ENCODE measurements around the gene CCDC200. TPM values are rescaled to one million over a fixed set of nuclear protein-coding genes. Genes with fewer than 3 reads are reported as not detected.
"Not testable (repeated sequence)": the region's sequence is repeated elsewhere in the genome, so short reads cannot be mapped to it uniquely, and the experiment has no call there.

CCDC200 gene
- total RNA-seq (ENCODE audit: low replicate concordance), result not detected in 2 replicates

DNA sequence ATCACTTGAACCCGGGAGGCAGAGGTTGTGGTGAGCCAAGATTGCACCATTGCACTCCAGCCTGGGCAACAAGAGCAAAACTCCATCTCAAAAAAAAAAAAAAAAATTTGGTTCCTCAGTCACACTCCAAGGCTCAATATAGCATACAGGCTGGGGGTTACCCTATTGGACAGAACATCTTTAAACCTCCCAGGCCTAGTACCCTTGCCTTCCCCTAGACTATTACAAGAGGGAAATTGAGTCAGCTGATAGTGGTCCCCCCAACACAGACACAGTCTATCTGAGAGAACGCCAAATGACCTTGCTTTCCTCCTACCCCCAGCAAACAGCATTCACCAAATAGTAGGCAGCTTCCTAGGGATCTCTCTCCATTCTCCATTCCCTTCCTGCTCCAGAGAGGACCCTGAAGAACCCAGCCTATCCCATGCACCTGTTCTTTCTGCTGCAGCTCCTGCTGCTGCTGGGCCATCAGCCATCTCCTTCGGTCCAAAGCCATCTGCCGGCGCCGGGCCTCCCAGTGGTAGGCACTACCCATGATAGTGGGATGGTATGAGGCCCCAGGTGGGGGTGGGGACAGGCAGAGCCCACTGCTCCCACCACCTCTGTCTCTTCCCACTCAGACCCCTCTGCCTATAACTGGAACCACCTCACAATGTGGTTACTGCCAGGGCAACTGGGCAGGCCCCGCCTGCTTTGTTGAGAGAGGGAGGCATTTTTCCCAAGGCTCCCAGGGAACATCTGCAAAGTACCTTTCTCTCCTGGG, at the start of gene CCDC200:
Gene CCDC200, minus strand, starts transcription at position 604 of the 763 bp plus-strand sequence. Its CDS starts 69 bp downstream, at position 535.
- not testable (repeated sequence) for H3K9ac ChIP-seq; H3F3A ChIP-seq (ENCODE audit: low read depth); H3K27me3 ChIP-seq; H3K4me3 ChIP-seq; H3K79me2 ChIP-seq (ENCODE audit: low read depth); H4K20me1 ChIP-seq (ENCODE audit: low read depth); H3K9me3 Mint-ChIP-seq; DNase-seq (ENCODE audit: low spot score); H3K9me3 ChIP-seq (ENCODE audit: low read depth); H3K27ac ChIP-seq; H3K4me2 ChIP-seq; H2AFZ ChIP-seq (replicated peaks); H3K27ac Mint-ChIP-seq; H3K36me3 ChIP-seq; H3K4me1 Mint-ChIP-seq; H3K36me3 Mint-ChIP-seq; H3K27me3 Mint-ChIP-seq (ENCODE audit: insufficient read depth, low read depth); H3K4me1 ChIP-seq; H3K4me3 Mint-ChIP-seq

DNA sequence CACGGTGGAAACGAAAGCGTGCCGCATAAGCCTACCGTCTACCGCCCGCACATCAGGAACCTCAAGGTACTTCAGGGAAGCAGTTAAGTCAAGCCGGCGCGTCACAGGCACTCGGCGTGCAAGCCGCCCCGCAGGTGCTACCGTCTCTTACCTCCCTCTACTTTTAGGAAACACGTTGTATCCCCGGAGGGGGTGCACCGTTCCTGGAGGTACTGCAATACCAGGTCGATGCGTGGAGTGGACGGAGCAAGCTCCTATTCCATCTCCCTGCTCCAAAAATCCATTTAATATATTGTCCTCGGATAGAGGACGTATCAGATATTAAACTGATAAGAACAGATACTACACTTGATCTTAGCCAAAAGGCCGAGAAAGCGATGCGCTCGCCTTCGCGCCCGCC, 44.5 kb upstream of the CCDC200 start:
- H3K36me3 Mint-ChIP-seq; H3K4me3 ChIP-seq; H2AFZ ChIP-seq (replicated peaks): not testable (repeated sequence)

DNA sequence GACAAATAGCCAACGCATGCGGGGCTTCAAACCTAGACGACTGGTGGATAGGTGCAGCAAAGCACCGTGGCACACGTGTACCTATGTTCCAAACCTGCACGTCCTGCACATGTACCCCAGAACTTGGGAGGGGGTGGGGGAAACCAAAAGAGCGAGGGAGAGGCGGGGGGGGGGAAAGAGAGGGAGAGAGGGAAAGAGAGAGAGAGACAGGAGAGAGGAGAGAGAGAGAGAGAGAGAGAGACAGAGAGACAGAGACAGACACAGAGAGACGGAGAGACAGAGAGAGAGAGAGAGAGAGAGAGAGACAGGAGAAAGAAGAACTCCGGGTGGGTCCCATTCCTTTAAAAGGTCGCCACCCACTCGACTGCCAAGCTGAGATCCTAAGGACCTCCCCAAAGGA, 44.1 kb upstream of the CCDC200 start:
- H3K4me3 ChIP-seq; H3K36me3 Mint-ChIP-seq; H4K20me1 ChIP-seq (ENCODE audit: low read depth); H3F3A ChIP-seq (ENCODE audit: low read depth); H3K79me2 ChIP-seq (ENCODE audit: low read depth); DNase-seq (ENCODE audit: low spot score); H2AFZ ChIP-seq (replicated peaks); H3K27ac ChIP-seq; H3K9me3 ChIP-seq (ENCODE audit: low read depth); H3K4me1 Mint-ChIP-seq; H3K27ac Mint-ChIP-seq; H3K27me3 Mint-ChIP-seq (ENCODE audit: insufficient read depth, low read depth); H3K9me3 Mint-ChIP-seq; H3K4me2 ChIP-seq; H3K4me3 Mint-ChIP-seq; H3K27me3 ChIP-seq; H3K36me3 ChIP-seq; H3K9ac ChIP-seq; H3K4me1 ChIP-seq: not testable (repeated sequence)

More for the DNA sequence above, 44.5 kb upstream of the CCDC200 start:
- H3K27ac ChIP-seq; H3K79me2 ChIP-seq (ENCODE audit: low read depth); H3K4me2 ChIP-seq; H3K4me1 ChIP-seq; H3F3A ChIP-seq (ENCODE audit: low read depth); H3K27me3 ChIP-seq; H3K9me3 Mint-ChIP-seq; H3K9me3 ChIP-seq (ENCODE audit: low read depth); H3K36me3 ChIP-seq; H3K27ac Mint-ChIP-seq; H3K27me3 Mint-ChIP-seq (ENCODE audit: insufficient read depth, low read depth); H3K4me1 Mint-ChIP-seq; H3K9ac ChIP-seq; H3K4me3 Mint-ChIP-seq; DNase-seq (ENCODE audit: low spot score); H4K20me1 ChIP-seq (ENCODE audit: low read depth): not testable (repeated sequence)

DNA sequence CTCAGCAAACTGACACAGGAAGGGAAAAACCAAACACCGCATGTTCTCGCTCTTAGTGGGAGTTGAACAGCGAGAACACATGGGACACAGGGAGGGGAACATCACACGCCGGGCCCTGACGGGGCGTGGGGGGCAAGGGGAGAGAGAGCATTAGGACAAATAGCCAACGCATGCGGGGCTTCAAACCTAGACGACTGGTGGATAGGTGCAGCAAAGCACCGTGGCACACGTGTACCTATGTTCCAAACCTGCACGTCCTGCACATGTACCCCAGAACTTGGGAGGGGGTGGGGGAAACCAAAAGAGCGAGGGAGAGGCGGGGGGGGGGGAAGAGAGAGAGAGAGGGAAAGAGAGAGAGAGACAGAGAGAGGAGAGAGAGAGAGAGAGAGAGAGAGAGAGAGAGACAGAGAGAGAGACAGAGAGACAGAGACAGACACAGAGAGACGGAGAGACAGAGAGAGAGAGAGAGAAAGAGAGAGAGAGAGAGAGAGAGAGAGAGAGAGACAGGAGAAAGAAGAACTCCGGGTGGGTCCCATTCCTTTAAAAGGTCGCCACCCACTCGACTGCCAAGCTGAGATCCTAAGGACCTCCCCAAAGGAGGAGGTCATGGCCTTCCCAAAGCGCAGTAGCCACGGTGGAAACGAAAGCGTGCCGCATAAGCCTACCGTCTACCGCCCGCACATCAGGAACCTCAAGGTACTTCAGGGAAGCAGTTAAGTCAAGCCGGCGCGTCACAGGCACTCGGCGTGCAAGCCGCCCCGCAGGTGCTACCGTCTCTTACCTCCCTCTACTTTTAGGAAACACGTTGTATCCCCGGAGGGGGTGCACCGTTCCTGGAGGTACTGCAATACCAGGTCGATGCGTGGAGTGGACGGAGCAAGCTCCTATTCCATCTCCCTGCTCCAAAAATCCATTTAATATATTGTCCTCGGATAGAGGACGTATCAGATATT, 42.4 kb upstream of the CCDC200 start:
- DNase-seq (ENCODE audit: low spot score); H3F3A ChIP-seq (ENCODE audit: low read depth); H3K27me3 Mint-ChIP-seq (ENCODE audit: insufficient read depth, low read depth); H3K27me3 ChIP-seq; H4K20me1 ChIP-seq (ENCODE audit: low read depth); H3K4me3 Mint-ChIP-seq; H2AFZ ChIP-seq (replicated peaks); H3K36me3 Mint-ChIP-seq; H3K9ac ChIP-seq; H3K79me2 ChIP-seq (ENCODE audit: low read depth); H3K27ac Mint-ChIP-seq; H3K9me3 ChIP-seq (ENCODE audit: low read depth); H3K36me3 ChIP-seq; H3K4me2 ChIP-seq; H3K4me1 Mint-ChIP-seq; H3K27ac ChIP-seq; H3K4me3 ChIP-seq; H3K9me3 Mint-ChIP-seq; H3K4me1 ChIP-seq: not testable (repeated sequence)

DNA sequence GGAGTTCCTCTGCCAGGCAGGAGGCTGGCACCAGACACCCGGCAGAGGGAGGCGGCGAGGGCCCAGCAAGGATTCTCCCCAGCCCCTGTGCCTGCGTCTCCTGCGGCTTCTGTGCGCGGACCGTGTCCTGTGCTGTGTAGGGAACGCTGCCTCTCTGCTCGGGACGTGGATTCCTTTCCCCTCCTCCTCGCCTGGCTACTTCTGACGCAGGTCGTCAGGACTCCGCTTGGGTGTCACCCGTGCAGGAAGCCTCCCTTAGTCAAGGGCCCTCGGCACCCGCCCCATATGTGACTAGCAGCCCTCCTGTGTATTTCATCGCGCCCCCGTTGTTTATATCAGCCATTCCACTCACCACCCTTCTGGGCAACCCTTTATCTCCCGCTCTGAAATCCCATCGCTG, 18.0 kb upstream of the CCDC200 start:
- H3K4me1 ChIP-seq; H3K9me3 ChIP-seq (ENCODE audit: low read depth); H3K4me2 ChIP-seq; H3K27me3 ChIP-seq; H3K27me3 Mint-ChIP-seq (ENCODE audit: insufficient read depth, low read depth); H3K9ac ChIP-seq; H3K27ac Mint-ChIP-seq; H3K36me3 ChIP-seq; H3K4me3 Mint-ChIP-seq; H4K20me1 ChIP-seq (ENCODE audit: low read depth); H3K9me3 Mint-ChIP-seq; H3K27ac ChIP-seq; H3F3A ChIP-seq (ENCODE audit: low read depth); H3K79me2 ChIP-seq (ENCODE audit: low read depth); H3K36me3 Mint-ChIP-seq; DNase-seq (ENCODE audit: low spot score); H3K4me1 Mint-ChIP-seq; H3K4me3 ChIP-seq; H2AFZ ChIP-seq (replicated peaks): not testable (repeated sequence)

DNA sequence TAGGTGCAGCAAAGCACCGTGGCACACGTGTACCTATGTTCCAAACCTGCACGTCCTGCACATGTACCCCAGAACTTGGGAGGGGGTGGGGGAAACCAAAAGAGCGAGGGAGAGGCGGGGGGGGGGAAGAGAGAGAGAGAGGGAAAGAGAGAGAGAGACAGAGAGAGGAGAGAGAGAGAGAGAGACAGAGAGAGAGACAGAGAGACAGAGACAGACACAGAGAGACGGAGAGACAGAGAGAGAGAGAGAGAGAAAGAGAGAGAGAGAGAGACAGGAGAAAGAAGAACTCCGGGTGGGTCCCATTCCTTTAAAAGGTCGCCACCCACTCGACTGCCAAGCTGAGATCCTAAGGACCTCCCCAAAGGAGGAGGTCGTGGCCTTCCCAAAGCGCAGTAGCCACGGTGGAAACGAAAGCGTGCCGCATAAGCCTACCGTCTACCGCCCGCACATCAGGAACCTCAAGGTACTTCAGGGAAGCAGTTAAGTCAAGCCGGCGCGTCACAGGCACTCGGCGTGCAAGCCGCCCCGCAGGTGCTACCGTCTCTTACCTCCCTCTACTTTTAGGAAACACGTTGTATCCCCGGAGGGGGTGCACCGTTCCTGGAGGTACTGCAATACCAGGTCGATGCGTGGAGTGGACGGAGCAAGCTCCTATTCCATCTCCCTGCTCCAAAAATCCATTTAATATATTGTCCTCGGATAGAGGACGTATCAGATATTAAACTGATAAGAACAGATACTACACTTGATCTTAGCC, 12.4 kb upstream of the CCDC200 start:
- not testable (repeated sequence) for H3F3A ChIP-seq (ENCODE audit: low read depth); H3K27me3 ChIP-seq; H3K9me3 ChIP-seq (ENCODE audit: low read depth); H3K36me3 Mint-ChIP-seq; H3K79me2 ChIP-seq (ENCODE audit: low read depth); DNase-seq (ENCODE audit: low spot score); H3K4me2 ChIP-seq; H2AFZ ChIP-seq (replicated peaks); H3K9ac ChIP-seq; H3K9me3 Mint-ChIP-seq; H3K36me3 ChIP-seq; H3K4me3 Mint-ChIP-seq; H3K4me1 Mint-ChIP-seq; H3K27ac Mint-ChIP-seq; H3K27ac ChIP-seq; H4K20me1 ChIP-seq (ENCODE audit: low read depth); H3K4me3 ChIP-seq; H3K27me3 Mint-ChIP-seq (ENCODE audit: insufficient read depth, low read depth); H3K4me1 ChIP-seq

DNA sequence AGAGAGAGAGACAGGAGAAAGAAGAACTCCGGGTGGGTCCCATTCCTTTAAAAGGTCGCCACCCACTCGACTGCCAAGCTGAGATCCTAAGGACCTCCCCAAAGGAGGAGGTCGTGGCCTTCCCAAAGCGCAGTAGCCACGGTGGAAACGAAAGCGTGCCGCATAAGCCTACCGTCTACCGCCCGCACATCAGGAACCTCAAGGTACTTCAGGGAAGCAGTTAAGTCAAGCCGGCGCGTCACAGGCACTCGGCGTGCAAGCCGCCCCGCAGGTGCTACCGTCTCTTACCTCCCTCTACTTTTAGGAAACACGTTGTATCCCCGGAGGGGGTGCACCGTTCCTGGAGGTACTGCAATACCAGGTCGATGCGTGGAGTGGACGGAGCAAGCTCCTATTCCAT, 11.2 kb upstream of the CCDC200 start:
- H3K36me3 ChIP-seq; H3K79me2 ChIP-seq (ENCODE audit: low read depth); H3K4me3 Mint-ChIP-seq; H3K4me1 Mint-ChIP-seq; H3K4me3 ChIP-seq; H3K36me3 Mint-ChIP-seq; H3K4me2 ChIP-seq; H3K27me3 Mint-ChIP-seq (ENCODE audit: insufficient read depth, low read depth); DNase-seq (ENCODE audit: low spot score); H3K9me3 Mint-ChIP-seq; H3K27ac Mint-ChIP-seq; H3K9me3 ChIP-seq (ENCODE audit: low read depth); H3K4me1 ChIP-seq; H3K27ac ChIP-seq; H2AFZ ChIP-seq (replicated peaks); H3K9ac ChIP-seq; H3K27me3 ChIP-seq; H4K20me1 ChIP-seq (ENCODE audit: low read depth); H3F3A ChIP-seq (ENCODE audit: low read depth): not testable (repeated sequence)
